ENCODE measurements around the gene MEIS2.

DNA sequence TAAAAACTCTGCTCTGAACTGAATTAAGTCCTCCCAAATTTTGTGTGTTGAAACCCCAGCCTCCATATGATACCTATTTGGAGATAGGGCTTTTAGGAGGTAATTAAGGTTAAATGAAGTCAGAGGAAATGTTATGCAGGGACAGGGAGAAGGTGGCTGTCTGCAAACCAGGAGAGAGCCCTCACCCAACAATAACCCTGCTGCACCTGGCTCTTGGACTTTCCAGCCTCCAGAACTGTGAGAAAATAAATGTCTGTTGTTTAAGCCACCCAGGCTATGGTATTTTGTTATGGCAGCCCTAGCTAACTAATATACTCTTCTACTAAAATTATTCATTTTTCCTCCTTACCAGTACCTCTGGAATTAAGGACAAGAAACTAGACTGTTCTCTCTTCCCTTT lies 79.5 kb downstream of the MEIS2 start:
- TF ChIP-seq, protein P1, sequence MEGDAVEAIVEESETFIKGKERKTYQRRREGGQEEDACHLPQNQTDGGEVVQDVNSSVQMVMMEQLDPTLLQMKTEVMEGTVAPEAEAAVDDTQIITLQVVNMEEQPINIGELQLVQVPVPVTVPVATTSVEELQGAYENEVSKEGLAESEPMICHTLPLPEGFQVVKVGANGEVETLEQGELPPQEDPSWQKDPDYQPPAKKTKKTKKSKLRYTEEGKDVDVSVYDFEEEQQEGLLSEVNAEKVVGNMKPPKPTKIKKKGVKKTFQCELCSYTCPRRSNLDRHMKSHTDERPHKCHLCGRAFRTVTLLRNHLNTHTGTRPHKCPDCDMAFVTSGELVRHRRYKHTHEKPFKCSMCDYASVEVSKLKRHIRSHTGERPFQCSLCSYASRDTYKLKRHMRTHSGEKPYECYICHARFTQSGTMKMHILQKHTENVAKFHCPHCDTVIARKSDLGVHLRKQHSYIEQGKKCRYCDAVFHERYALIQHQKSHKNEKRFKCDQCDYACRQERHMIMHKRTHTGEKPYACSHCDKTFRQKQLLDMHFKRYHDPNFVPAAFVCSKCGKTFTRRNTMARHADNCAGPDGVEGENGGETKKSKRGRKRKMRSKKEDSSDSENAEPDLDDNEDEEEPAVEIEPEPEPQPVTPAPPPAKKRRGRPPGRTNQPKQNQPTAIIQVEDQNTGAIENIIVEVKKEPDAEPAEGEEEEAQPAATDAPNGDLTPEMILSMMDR (IDR thresholded peaks at IDR 0.05): no peak
- TF ChIP-seq POLR2AphosphoS5 (IDR thresholded peaks at IDR 0.05): no peak
